HTR-8/SVneo (cell line): Measurements from ENCODE around the gene ADAMTS16.
A peak's percentile ranks its signal among the peaks of the same experiment; 100 is the strongest.

Source experiments
- DNase-seq: peaks from one replicate; pipeline ENCODE4 v3.0.0; 2011; ENCODE audit warnings: low spot score, mixed read lengths; ENCODE audit not compliant: insufficient read length
- FAIRE-seq: peaks from 2 replicates; lab custom pipeline; 2011; peaks lifted over from hg19 to GRCh38; lab: Jason Lieb, UNC

ADAMTS16 gene

GRCh38 chr5:5273398-5273797, 133.3 kb downstream of the ADAMTS16 start:
- FAIRE-seq (no peak), DNase-seq (no peak)

GRCh38 chr5:5273976-5274375, 133.8 kb downstream of the ADAMTS16 start:
- DNase-seq (no peak), FAIRE-seq (peak; percentile 36)

GRCh38 chr5:5275211-5275610, 135.1 kb downstream of the ADAMTS16 start:
- no peak for DNase-seq
- FAIRE-seq, result no peak

GRCh38 chr5:5276430-5276829, 136.3 kb downstream of the ADAMTS16 start:
- FAIRE-seq (peak; percentile 51), DNase-seq (no peak)

GRCh38 chr5:5276951-5277517, 136.9 kb downstream of the ADAMTS16 start:
- DNase-seq, result no peak
- no peak for FAIRE-seq

- FAIRE-seq (peak; percentile 31), DNase-seq (no peak)
Measured at GRCh38 chr5:5278201-5278814, 138.2 kb downstream of the ADAMTS16 start.

- no peak for DNase-seq
- no peak for FAIRE-seq
Measured at GRCh38 chr5:5278815-5279381, 138.8 kb downstream of the ADAMTS16 start.

GRCh38 chr5:5285906-5286305, 145.8 kb downstream of the ADAMTS16 start:
- DNase-seq (no peak), FAIRE-seq (peak; percentile 59)

GRCh38 chr5:5287419-5287818, 147.3 kb downstream of the ADAMTS16 start:
- DNase-seq (no peak), FAIRE-seq (no peak)

GRCh38 chr5:5288201-5288600, 148.1 kb downstream of the ADAMTS16 start:
- FAIRE-seq (no peak), DNase-seq (peak; percentile 49)

GRCh38 chr5:5289537-5289936, 149.4 kb downstream of the ADAMTS16 start:
- FAIRE-seq (peak; percentile 59), DNase-seq (no peak)

- DNase-seq (no peak), FAIRE-seq (no peak)
Measured at GRCh38 chr5:5290674-5291334, 150.7 kb downstream of the ADAMTS16 start.

- DNase-seq (peak; percentile 71), FAIRE-seq (peak; percentile 63)
Measured at GRCh38 chr5:5291357-5291756, 151.2 kb downstream of the ADAMTS16 start.

- DNase-seq, result no peak
- FAIRE-seq, result no peak
Measured at GRCh38 chr5:5293029-5293428, 152.9 kb downstream of the ADAMTS16 start.

GRCh38 chr5:5294429-5294828, 154.3 kb downstream of the ADAMTS16 start:
- peak; percentile 72 for FAIRE-seq
- no peak for DNase-seq

- FAIRE-seq, result peak; percentile 33
- no peak for DNase-seq
Measured at GRCh38 chr5:5295351-5295750, 155.2 kb downstream of the ADAMTS16 start.

GRCh38 chr5:5296051-5296450, 155.9 kb downstream of the ADAMTS16 start:
- no peak for FAIRE-seq

GRCh38 chr5:5297432-5298067, 157.4 kb downstream of the ADAMTS16 start:
- FAIRE-seq (no peak), DNase-seq (no peak)

More at GRCh38 chr5:5296051-5296450, 155.9 kb downstream of the ADAMTS16 start:
- DNase-seq, result no peak

- FAIRE-seq (peak; percentile 73), DNase-seq (no peak)
Measured at GRCh38 chr5:5298068-5298633, 158.0 kb downstream of the ADAMTS16 start.

GRCh38 chr5:5298841-5299541, 158.9 kb downstream of the ADAMTS16 start:
- DNase-seq (no peak), FAIRE-seq (peak; percentile 42)
